Spleen (tissue), 11 donors: ENCODE data around the gene RTL3. TPM values are rescaled to one million over a fixed set of nuclear protein-coding genes. Genes with fewer than 3 reads are reported as not detected.
A peak's percentile ranks its signal among the peaks of the same experiment; 100 is the strongest.

Source experiments
- DNase-seq: peaks from one replicate; pipeline ENCODE4 v3.0.0-alpha.2; 2020
- H3K27ac ChIP-seq, 8 donors: fragments of 200-600 bp; sonication (generic) in 7 of 8; 1 replicate in 4 of 8; 2 replicates in 4 of 8; pipeline versions ENCODE4 v1.5.0 to v1.8.0; 2016 to 2021; ENCODE audit warnings: inconsistent platforms in 4 of 8, mild to moderate bottlenecking in 4 of 8, moderate library complexity in 1 of 8
- H3K27me3 ChIP-seq, 7 donors: fragments of 200-600 bp; sonication (generic) in 6 of 7; replicated peaks in 1 of 7; 1 replicate in 4 of 7; 2 replicates in 3 of 7; pipeline versions ENCODE4 v1.5.0 to v1.8.0; 2016 to 2021; ENCODE audit warnings: inconsistent platforms in 3 of 7, mild to moderate bottlenecking in 1 of 7
- H3K36me3 ChIP-seq, 6 donors: fragments of 200-600 bp; sonication (generic) in 5 of 6; 1 replicate in 4 of 6; 2 replicates in 2 of 6; pipeline versions ENCODE4 v1.5.0 to v1.8.0; 2016 to 2021; ENCODE audit warnings: inconsistent platforms in 2 of 6
- H3K4me1 ChIP-seq, 6 donors: fragments of 200-600 bp; sonication (generic) in 5 of 6; 1 replicate in 3 of 6; 2 replicates in 3 of 6; pipeline versions ENCODE4 v1.5.0 to v1.8.0; 2016 to 2021; ENCODE audit warnings: inconsistent platforms in 3 of 6
- H3K4me3 ChIP-seq, 8 donors: fragments of 200-600 bp; sonication (generic) in 7 of 8; 1 replicate in 4 of 8; 2 replicates in 4 of 8; pipeline versions ENCODE4 v1.5.0 to v1.8.0; 2016 to 2021; ENCODE audit warnings: inconsistent platforms in 4 of 8, mild to moderate bottlenecking in 4 of 8, moderate library complexity in 2 of 8
- H3K9me3 ChIP-seq, 8 donors: fragments of 200-600 bp; sonication (generic) in 7 of 8; 1 replicate in 4 of 8; 2 replicates in 4 of 8; pipeline versions ENCODE4 v1.5.0 to v1.8.0; 2016 to 2021; ENCODE audit warnings: inconsistent platforms in 4 of 8
- CTCF ChIP-seq, 11 experiments: fragments of 200-600 bp in 7 of 11; fragments of 450-650 bp in 4 of 11; sonication (generic) in 4 of 11; IDR thresholded peaks in 8 of 11; conservative IDR thresholded peaks in 3 of 11; 1 replicate in 7 of 11; 2 replicates in 4 of 11; pipeline versions ENCODE4 v1.4.0 to v1.8.0; 2016 to 2021; ENCODE audit warnings: antibody characterized with exemption in 11 of 11, inconsistent platforms in 4 of 11, mild to moderate bottlenecking in 1 of 11
- POLR2A ChIP-seq, 3 donors: fragments of 450-650 bp; IDR thresholded peaks; one replicate each; pipeline ENCODE4 v1.5.1; 2017; ENCODE audit warnings: antibody characterized with exemption in 3 of 3, mild to moderate bottlenecking in 1 of 3
- POLR2AphosphoS5 ChIP-seq, 3 donors: sonication (generic); formaldehyde crosslinking; IDR thresholded peaks; one replicate each; pipeline ENCODE4 v1.5.1; 2017; ENCODE audit warnings: antibody characterized with exemption in 3 of 3
- WGBS, 5 donors: extraction: QIAGEN DNeasy Blood & Tissue Kit in 3 of 5; methylation state at CpG; one replicate each; pipeline versions ENCODE4 v1.1.5 to v1.1.7; 2013 to 2018; 5-methylcytosine and 5-hydroxymethylcytosine counted together
- intact Hi-C: fragments of 100-400 bp; cut with DNase I; formaldehyde crosslinking; loops from one replicate; pipeline ENCODE4 v1.15.0; 2023; ENCODE audit warnings: low total_unique reads
- polyA plus RNA-seq, 3 donors: library from polyadenylated mRNA; stranded (reverse); fragments of 200-250 nt; gene quantifications; one replicate each; pipeline ENCODE4 v1.2.1, GENCODE V29; 2013
- total RNA-seq, 7 donors: library from RNA; depleted of rRNA in 3 of 7; stranded (reverse); fragments of >200 nt in 3 of 7; fragmentation: NEBNext Ultra II Directional in 4 of 7; extraction: Animal tissue kit (Norgen Biotek cat#: 25700) in 4 of 7; gene quantifications; one replicate each; pipeline versions ENCODE4 v1.1.0 to v1.2.1, GENCODE V29; 2016 to 2021
- donor health status: healthy with polysubstance abuse.
- donor health status: DM: no; HTN: no; CAD: no; lungs with moderate emphysema.
- donor health status: DM: no; HTN: no; CAD: no.
- donor health status: Bipolar disorder and iron deficiency.
- donor health status: healthy.
- donor health status: DM: no; HTN: no; CAD: no.
- donor health status: DM: yes; HTN: yes; CAD: no.

RTL3 gene
- total and polyA plus RNA-seq, 10 donors: 0.03 TPM; not detected in 8

GRCh38 chrX:78673246-78673645 lies 14.1 kb upstream of the RTL3 start:
- no peaks in the 10 kb centered on the region for H3K36me3 ChIP-seq
- intact Hi-C loops: no loop called here
- no peaks in the 10 kb centered on the region for H3K4me1 ChIP-seq
- no peak for TF ChIP-seq POLR2AphosphoS5 (IDR thresholded peaks at IDR 0.05)
- no peak for TF ChIP-seq POLR2A (IDR thresholded peaks at IDR 0.05)
- TF ChIP-seq CTCF (IDR thresholded peaks at IDR 0.05 in 8 of 11, conservative IDR thresholded peaks at IDR 0.05 in 3 of 11): no peak
- no peaks in the 10 kb centered on the region for H3K9me3 ChIP-seq
- H3K27ac ChIP-seq: no peak overlapping the region
- H3K27me3 ChIP-seq: no peaks in the 10 kb centered on the region
- H3K4me3 ChIP-seq: no peak overlapping the region
- no peak for DNase-seq

DNA sequence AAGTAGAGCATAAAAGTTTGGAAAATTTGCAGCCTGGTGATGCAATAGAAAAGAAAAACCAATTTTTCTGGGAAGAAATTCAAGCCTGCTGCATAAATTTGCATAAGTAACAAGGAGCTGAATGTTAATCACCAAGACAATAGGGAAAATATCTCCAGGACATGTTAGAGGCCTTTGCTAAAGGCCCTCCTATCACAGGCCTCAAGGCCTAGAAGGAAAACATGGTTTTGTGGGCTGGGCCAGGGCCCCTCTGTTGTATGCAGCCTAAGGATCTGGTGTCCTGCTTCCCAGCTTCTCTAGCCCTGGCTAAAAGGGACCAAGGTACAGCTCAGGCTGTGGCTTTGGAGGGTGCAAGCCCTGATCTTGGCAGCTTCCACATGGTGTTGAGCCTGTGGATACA lies 6.2 kb upstream of the RTL3 start:
- peak; percentile 55 for DNase-seq
- Histone ChIP-seq H3K36me3 (no peaks in the 10 kb centered on the region), H3K27me3 (no peaks in the 10 kb centered on the region), H3K27ac (no peak overlapping the region), H3K4me3 (no peak overlapping the region), H3K9me3 (no peaks in the 10 kb centered on the region), H3K4me1 (no peaks in the 10 kb centered on the region)
- intact Hi-C loops: no loop called here
- no peak for TF ChIP-seq POLR2A (IDR thresholded peaks at IDR 0.05)
- no peak for TF ChIP-seq POLR2AphosphoS5 (IDR thresholded peaks at IDR 0.05)

DNA sequence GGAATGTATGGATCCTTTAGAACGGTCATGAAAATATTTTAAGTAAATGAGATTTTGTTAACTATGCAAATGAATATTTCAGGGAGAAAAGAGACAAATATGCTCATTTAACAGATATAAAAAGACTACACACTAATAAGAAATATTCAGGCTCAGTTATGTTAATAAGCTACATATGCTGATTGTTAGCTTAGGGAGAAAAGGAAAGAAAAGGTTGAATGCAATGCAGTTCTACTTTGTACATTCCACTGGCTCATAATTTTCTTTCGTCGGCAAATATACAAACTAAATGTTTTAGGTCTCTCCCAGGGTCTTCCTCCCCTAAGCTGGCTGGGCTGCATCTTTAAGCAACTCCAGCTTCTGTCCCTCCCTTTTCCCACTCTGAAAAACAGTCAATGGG lies 2.7 kb upstream of the RTL3 start:
- peaks cover 0 to 12% (median 0%) of the 10 kb centered on the region in 6 donors for H3K4me1 ChIP-seq
- TF ChIP-seq POLR2AphosphoS5 (IDR thresholded peaks at IDR 0.05): no peak
- TF ChIP-seq CTCF (IDR thresholded peaks at IDR 0.05 in 8 of 11, conservative IDR thresholded peaks at IDR 0.05 in 3 of 11): no peak
- no peak for TF ChIP-seq POLR2A (IDR thresholded peaks at IDR 0.05)
- no peaks in the 10 kb centered on the region for H3K36me3 ChIP-seq
- WGBS, 5 donors: 86 to 98% (median 90%) methylated on average over 3 of the region's 3 CpGs
- intact Hi-C loops: no loop called here
- no peaks in the 10 kb centered on the region for H3K27me3 ChIP-seq
- DNase-seq: no peak
- H3K27ac ChIP-seq: no peak overlapping the region
- no peak overlapping the region for H3K4me3 ChIP-seq
- no peaks in the 10 kb centered on the region for H3K9me3 ChIP-seq

DNA sequence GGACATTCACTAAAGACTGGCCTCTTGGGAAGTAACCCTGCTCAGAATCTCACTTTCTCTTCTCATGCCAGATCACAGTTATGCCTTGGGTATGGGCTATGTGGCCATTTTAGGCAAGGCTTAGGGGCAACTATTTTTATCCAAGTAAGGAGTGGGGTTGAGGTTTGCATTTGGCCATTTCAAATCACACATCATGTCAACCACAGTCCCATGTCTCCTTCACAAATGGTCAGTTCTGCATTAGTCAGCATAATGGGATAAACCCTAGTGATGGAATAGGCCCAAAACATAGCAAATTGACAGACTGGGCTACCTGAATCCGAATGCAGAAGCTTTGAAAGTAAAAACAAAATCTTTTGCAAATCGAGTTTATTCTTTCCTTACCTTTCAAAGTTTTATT lies 827 bp upstream of the RTL3 start:
- Histone ChIP-seq H3K27me3 (no peaks in the 10 kb centered on the region), H3K36me3 (no peaks in the 10 kb centered on the region), H3K27ac (no peak overlapping the region), H3K4me3 (no peak overlapping the region), H3K4me1 (peaks cover 0 to 12% (median 0%) of the 10 kb centered on the region in 6 donors), H3K9me3 (no peaks in the 10 kb centered on the region)
- 38 to 95% (median 80%) methylated on average over 2 of the region's 2 CpGs for WGBS, 5 donors
- intact Hi-C loops: no loop called here
- TF ChIP-seq CTCF (IDR thresholded peaks at IDR 0.05 in 8 of 11, conservative IDR thresholded peaks at IDR 0.05 in 3 of 11) (no peak), POLR2AphosphoS5 (IDR thresholded peaks at IDR 0.05) (no peak), POLR2A (IDR thresholded peaks at IDR 0.05) (no peak)
- no peak for DNase-seq

GRCh38 chrX:78658414-78658813 lies 714 bp downstream of the RTL3 start:
- Histone ChIP-seq H3K4me3 (no peak overlapping the region), H3K27me3 (no peaks in the 10 kb centered on the region), H3K9me3 (no peaks in the 10 kb centered on the region), H3K4me1 (peaks cover 0 to 15% (median 0%) of the 10 kb centered on the region in 6 donors), H3K36me3 (no peaks in the 10 kb centered on the region), H3K27ac (no peak overlapping the region)
- 36 to 70% (median 61%) methylated on average over 6 of the region's 6 CpGs for WGBS, 5 donors
- intact Hi-C loops: no loop called here
- DNase-seq: no peak
- TF ChIP-seq POLR2AphosphoS5 (IDR thresholded peaks at IDR 0.05) (no peak), POLR2A (IDR thresholded peaks at IDR 0.05) (no peak), CTCF (IDR thresholded peaks at IDR 0.05 in 8 of 11, conservative IDR thresholded peaks at IDR 0.05 in 3 of 11) (no peak)
